Activated naive CD8-positive, alpha-beta T cell treated with anti-CD3 and anti-CD28 coated beads, Interleukin-2, amount 10 ng/mL, durations not matched to agents 7 days and 5 days (primary cell): ENCODE results near the gene CXCL9. TPM values are rescaled to one million over a fixed set of nuclear protein-coding genes. Genes with fewer than 3 reads are reported as not detected.
"Not testable (repeated sequence)": the region's sequence is repeated elsewhere in the genome, so short reads cannot be mapped to it uniquely, and the experiment has no call there.

Experiments
- ATAC-seq: fragments of 150-1000 bp; cut with Tn5 transposase; one replicate; pipeline ENCODE4 v1.10.0; 2021; ENCODE audit warnings: low read depth, moderate library complexity
- POLR2A ChIA-PET: fragments of 350-600 bp; sonication (Branson Sonifier 250); formaldehyde crosslinking; loops from one replicate; lab custom pipeline; 2021; ENCODE audit warnings: antibody characterized with exemption; lab: Charles Lee
- DNase-seq: peaks from one replicate; pipeline ENCODE4 v3.0.0; 2021
- H3K27ac Mint-ChIP-seq: one replicate; pipeline ENCODE4 v1.8.0; 2022; ENCODE audit warnings: mild to moderate bottlenecking, mixed read lengths
- H3K27me3 Mint-ChIP-seq: one replicate; pipeline ENCODE4 v1.8.0; 2022; ENCODE audit warnings: mild to moderate bottlenecking, moderate library complexity, mixed read lengths
- H3K36me3 Mint-ChIP-seq: one replicate; pipeline ENCODE4 v1.8.0; 2021; ENCODE audit warnings: mild to moderate bottlenecking, mixed read lengths
- H3K4me1 Mint-ChIP-seq: one replicate; pipeline ENCODE4 v1.8.0; 2021; ENCODE audit warnings: mixed read lengths
- H3K4me3 Mint-ChIP-seq: one replicate; pipeline ENCODE4 v1.8.0; 2022; ENCODE audit warnings: mild to moderate bottlenecking, moderate library complexity, mixed read lengths
- H3K9me3 Mint-ChIP-seq: one replicate; pipeline ENCODE4 v1.8.0; 2021; ENCODE audit warnings: mixed read lengths
- total RNA-seq, 2 experiments: library from RNA; stranded (reverse); gene quantifications; one replicate each; pipeline ENCODE4 v1.2.3, GENCODE V29; 2021

The CXCL9 gene
- total RNA-seq, 2 experiments from 2014 or later: 0.20 to 0.22 TPM

DNA sequence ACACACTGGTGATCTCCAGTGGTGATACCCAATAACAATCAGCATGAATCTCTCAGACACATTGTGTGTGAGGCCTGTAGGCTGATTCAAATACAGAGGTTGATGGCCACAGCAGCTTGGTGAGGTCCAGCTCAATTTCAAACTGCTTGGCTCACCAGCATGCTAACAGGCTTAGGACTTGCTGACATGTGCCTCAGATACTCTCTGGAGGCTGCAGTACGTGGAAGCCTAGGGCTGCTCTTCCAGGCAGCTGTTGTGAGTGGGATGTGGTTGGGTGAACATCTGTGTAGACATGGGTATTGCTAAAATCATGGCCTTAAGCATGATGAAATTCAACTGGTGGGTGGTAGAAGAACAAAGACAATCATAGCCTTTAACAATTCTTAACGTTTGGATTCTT is 4.3 kb downstream of the CXCL9 start:
- POLR2A ChIA-PET: no interaction called here
- peaks cover 18% of the 10 kb centered on the region for H3K27me3 Mint-ChIP-seq

DNA sequence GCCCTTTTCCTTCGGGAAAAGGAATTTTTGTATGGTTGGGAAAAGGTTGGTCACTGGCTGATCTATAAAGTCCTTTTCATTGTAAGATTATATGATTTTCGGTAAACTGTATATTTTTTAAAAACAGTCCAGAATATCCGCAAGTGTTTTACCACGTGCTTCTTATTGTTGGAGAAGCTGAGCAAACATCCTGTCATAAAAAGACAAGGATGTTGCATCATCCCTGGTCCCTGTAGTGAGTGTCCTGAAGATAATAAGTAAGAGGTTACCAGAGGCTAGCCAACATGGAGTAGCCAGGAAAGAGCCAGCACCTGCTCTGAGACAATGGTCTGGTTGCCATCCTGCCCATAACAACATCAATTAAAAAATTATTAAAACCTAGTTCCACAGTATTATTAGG is 5.1 kb downstream of the CXCL9 start:
- Mint-ChIP-seq H3K4me1 (peaks cover 11% of the 10 kb centered on the region), H3K4me3 (no peak overlapping the region), H3K36me3 (no peaks in the 10 kb centered on the region), H3K27ac (no peak overlapping the region), H3K9me3 (no peaks in the 10 kb centered on the region), H3K27me3 (peaks cover 11% of the 10 kb centered on the region)
- POLR2A ChIA-PET: no interaction called here
- no peak for ATAC-seq
- DNase-seq: no peak

More for the DNA sequence above, 4.3 kb downstream of the CXCL9 start:
- ATAC-seq (no peak), DNase-seq (no peak)
- no peak overlapping the region for H3K4me3 Mint-ChIP-seq
- no peaks in the 10 kb centered on the region for H3K9me3 Mint-ChIP-seq
- peaks cover 11% of the 10 kb centered on the region for H3K4me1 Mint-ChIP-seq
- H3K27ac Mint-ChIP-seq: no peak overlapping the region
- no peaks in the 10 kb centered on the region for H3K36me3 Mint-ChIP-seq

DNA sequence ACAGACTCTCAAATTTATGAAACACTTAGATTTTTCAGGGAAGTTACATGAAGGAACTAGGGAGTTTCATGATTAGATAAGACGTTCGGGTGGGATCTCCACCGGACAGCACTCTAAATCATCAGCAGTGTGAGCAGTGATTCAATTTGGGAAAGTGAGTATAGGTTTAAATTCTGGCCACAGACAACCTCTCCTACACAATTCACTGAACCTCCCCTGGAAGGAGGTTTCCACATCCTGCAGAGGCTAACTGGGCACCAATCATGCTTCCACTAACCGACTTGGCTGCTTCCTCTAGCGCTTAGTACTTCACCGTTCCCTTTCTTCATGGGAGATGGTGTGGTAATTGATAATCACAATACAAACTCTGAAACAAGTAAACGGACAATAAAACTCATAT is 5.6 kb downstream of the CXCL9 start:
- H3K27me3 Mint-ChIP-seq: peaks cover 9% of the 10 kb centered on the region
- POLR2A ChIA-PET: no interaction called here

DNA sequence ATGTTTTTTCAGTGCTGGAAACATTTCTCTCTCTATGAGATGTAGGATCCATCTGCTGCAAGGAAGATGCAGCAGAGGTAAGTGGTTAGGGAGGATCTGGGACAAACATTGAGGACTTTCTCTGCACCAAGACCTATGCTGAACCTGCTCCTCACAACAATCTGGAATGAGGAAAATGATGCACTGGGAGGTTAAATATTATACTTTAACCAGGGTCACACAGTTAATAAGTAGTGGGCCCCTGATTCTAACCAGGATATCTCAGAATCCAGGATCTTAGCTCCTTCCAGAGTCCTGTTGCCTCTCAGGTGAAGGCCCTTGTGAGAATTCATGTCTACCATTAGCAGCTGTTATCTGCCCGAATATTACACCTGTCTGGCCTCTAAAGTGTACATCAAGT is 7.0 kb downstream of the CXCL9 start:
- Mint-ChIP-seq H3K4me3 (no peak overlapping the region), H3K27me3 (peaks cover 9% of the 10 kb centered on the region), H3K9me3 (no peaks in the 10 kb centered on the region), H3K36me3 (no peaks in the 10 kb centered on the region), H3K4me1 (peaks cover 11% of the 10 kb centered on the region), H3K27ac (no peak overlapping the region)
- POLR2A ChIA-PET: no interaction called here
- ATAC-seq (no peak), DNase-seq (no peak)

More for the DNA sequence above, 5.6 kb downstream of the CXCL9 start:
- no peak for ATAC-seq
- Mint-ChIP-seq H3K9me3 (no peaks in the 10 kb centered on the region), H3K27ac (no peak overlapping the region), H3K4me1 (peaks cover 11% of the 10 kb centered on the region), H3K4me3 (no peak overlapping the region), H3K36me3 (no peaks in the 10 kb centered on the region)
- DNase-seq: no peak

DNA sequence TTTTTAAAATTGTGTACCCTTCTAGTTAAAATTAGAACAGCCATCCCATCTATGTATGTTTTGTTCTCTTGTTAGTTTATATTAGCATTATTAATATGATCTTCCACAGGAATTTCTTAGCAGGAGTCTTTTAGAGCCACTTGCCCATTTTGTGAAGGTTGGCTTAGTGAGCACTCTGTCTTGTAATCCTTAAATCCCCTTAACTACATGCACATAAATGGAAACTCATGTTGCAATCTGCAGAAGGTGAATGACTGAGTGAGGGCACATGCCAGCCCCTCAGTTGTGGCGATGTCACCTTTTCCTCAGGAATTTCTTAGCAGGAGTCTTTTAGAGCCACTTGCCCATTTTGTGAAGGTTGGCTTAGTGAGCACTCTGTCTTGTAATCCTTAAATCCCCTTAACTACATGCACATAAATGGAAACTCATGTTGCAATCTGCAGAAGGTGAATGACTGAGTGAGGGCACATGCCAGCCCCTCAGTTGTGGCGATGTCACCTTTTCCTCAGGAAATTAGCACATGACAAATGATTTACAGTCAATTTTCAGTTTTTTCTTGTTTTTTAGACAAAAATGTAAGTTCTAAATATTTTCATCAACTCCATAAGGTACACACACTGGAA is 8.7 kb downstream of the CXCL9 start:
- H3K4me3 Mint-ChIP-seq, H3K27me3 Mint-ChIP-seq, H3K4me1 Mint-ChIP-seq, H3K36me3 Mint-ChIP-seq, H3K9me3 Mint-ChIP-seq, DNase-seq, POLR2A ChIA-PET, H3K27ac Mint-ChIP-seq, ATAC-seq: not testable (repeated sequence)

DNA sequence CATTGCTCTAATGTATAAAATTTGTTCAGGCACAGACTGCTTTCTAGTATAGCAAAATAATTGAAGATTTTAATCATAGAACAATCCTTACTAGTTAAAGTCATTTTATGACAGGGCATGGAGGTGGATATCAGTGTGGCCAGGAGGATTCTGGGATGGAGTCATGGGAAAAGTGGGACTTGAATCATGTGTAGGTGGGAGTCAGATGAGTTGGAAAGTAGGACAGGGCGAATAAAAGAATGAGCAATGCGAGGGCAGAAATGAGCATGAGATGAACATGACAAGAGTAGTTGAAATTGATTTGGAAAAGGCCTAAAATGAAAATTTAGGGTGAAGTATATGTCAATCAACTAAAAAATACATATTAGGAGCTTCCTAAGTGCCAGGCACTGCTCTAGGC is 9.4 kb downstream of the CXCL9 start:
- no peaks in the 10 kb centered on the region for H3K36me3 Mint-ChIP-seq
- no peak overlapping the region for H3K27ac Mint-ChIP-seq
- ATAC-seq (no peak), DNase-seq (no peak)
- H3K27me3 Mint-ChIP-seq: no peaks in the 10 kb centered on the region
- no peak overlapping the region for H3K4me3 Mint-ChIP-seq
- POLR2A ChIA-PET: no interaction called here
- no peaks in the 10 kb centered on the region for H3K9me3 Mint-ChIP-seq
- peaks cover 3% of the 10 kb centered on the region for H3K4me1 Mint-ChIP-seq

DNA sequence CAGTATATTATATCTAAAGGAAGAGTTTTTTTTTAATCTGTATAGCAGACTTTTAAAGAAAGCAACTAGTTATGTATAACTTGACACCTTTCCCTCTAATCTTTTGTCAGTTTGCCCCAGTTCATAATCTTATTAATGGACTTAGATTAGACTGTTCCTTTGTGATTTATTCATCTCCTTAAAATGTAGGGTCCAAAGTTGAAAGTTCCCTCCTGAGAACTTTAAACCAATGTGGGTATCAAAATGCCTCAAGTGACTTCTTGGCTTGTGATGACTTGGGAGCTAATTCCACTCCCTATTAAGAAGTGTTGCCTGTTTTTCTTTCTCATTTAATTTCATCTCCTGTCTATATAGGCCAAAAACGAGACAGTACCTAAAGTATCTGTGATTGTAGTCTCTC is 10.2 kb downstream of the CXCL9 start:
- Mint-ChIP-seq H3K4me3 (no peak overlapping the region), H3K27me3 (peaks cover 3% of the 10 kb centered on the region), H3K36me3 (no peaks in the 10 kb centered on the region), H3K4me1 (no peaks in the 10 kb centered on the region), H3K27ac (no peak overlapping the region), H3K9me3 (no peaks in the 10 kb centered on the region)
- POLR2A ChIA-PET: no interaction called here
- DNase-seq (no peak), ATAC-seq (no peak)

DNA sequence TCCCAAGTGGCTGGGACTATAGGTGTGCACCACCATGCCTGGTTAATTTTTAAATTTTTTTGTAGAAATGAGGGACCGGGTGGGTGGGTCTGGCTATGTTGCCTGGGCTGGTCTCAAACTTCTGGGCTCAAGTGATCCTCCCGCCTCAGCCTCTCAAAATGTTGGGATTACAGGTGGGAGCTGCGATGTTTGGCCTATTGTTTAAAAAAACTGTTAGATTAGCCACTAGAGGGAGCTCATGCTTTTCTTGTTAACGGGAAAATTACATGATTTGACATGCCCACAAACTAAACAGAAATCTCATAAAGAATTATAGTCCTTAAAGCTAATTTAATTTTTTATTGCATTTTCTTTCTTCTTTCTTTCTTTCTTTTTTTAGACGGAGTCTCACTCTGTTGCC is 11.6 kb downstream of the CXCL9 start:
- Mint-ChIP-seq H3K4me1 (no peaks in the 10 kb centered on the region), H3K4me3 (no peak overlapping the region), H3K27me3 (peaks cover 3% of the 10 kb centered on the region), H3K27ac (no peak overlapping the region), H3K36me3 (no peaks in the 10 kb centered on the region), H3K9me3 (no peaks in the 10 kb centered on the region)
- ATAC-seq (no peak), DNase-seq (no peak)
- POLR2A ChIA-PET: interaction anchor here (0.8 kb wide), 1 partner anchor 152 kb away, joined by 3 read pairs; the partner anchor contains the start of gene NUP54

DNA sequence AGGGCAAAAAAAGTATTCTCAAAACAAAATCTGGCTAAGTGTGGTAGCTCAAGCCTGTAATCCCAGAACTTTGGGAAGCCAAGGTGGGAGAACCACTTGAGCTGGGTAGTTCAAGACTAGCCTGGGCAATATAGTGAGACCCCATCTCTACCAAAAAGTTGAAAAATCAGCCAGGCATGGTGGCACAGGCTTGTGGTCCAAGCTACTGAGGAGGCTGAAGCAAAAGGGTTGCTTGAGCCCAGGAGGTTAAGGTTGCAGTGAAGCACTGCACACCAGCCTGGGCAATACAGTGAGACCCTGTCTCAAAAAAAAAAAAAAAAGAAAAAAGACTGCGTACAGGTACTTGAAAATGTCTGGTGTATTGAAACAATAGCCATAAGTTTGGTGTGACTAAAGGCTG is 14.8 kb downstream of the CXCL9 start:
- peaks cover 13% of the 10 kb centered on the region for H3K36me3 Mint-ChIP-seq
- no peak overlapping the region for H3K4me3 Mint-ChIP-seq
- H3K9me3 Mint-ChIP-seq: no peaks in the 10 kb centered on the region
- no peak for ATAC-seq
- POLR2A ChIA-PET: interaction anchor here (1.1 kb wide), 1 partner anchor 52 kb away, joined by 4 read pairs; the partner anchor contains the start of gene NAAA
- peaks cover 3% of the 10 kb centered on the region for H3K27me3 Mint-ChIP-seq
- H3K27ac Mint-ChIP-seq: no peak overlapping the region
- no peak for DNase-seq
- peaks cover 22% of the 10 kb centered on the region for H3K4me1 Mint-ChIP-seq

DNA sequence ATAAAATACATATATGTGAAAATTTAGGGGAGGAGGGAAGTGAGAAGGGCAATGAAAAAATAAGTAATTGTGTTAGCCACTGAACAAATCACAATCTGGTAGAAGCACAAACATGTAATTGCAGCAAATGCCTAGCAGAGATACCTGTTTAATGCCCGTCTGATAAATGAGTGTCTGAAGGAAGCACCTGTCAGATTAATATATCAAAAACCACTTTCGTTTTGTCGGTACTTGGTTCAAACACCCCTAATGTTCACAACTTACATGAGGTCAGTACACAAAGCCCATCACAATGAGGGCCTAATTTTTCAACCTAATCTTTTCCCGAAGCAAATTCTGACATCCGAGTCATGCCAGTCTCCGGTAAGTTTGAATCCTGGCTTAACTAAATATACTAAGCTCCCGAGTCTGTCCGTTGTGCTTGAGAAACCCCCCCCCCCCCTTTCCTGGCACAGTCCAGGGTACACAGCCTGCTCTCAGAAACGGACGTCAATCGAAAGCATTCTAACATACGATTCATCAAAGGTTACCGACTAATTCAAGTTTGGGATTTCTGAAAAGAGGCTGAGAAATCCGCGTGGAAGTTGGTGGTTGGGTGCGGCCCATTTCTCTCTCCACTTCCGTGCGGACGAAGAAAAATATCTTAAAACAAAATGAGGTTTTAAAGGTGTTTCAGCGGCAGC is 17.3 kb downstream of the CXCL9 start:
- Mint-ChIP-seq H3K27me3 (peaks cover 3% of the 10 kb centered on the region), H3K9me3 (no peaks in the 10 kb centered on the region), H3K4me1 (peaks cover 25% of the 10 kb centered on the region), H3K4me3 (peak overlapping the region; percentile 88), H3K36me3 (peaks cover 17% of the 10 kb centered on the region), H3K27ac (peak overlapping the region; percentile 84)
- ATAC-seq (no peak), DNase-seq (no peak)
- POLR2A ChIA-PET: interaction anchor here (1.1 to 1.8 kb wide), 2 partner anchors 50 to 158 kb away, joined by 5 to 17 read pairs; partner anchors contain the start of genes NAAA and NUP54

DNA sequence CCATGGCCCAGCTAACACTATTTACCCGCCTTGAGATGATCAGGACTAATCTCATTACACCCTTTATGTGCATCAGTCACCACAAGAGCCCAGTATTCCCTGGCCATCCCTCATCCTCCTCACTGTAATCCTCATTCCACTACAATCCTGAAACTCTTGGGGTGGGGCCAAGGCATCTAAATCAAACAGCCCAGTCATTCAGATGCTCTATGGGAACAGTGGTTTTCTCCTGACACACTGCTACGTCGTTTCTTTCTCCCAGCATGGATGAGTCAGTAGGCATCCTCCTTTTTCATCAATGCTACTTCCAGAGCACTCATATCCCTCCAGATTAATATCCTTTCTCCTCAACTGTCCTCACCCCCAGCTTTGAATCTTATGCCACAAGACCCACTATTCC is 22.2 kb downstream of the CXCL9 start:
- POLR2A ChIA-PET: no interaction called here
- Mint-ChIP-seq H3K4me3 (no peak overlapping the region), H3K27me3 (no peaks in the 10 kb centered on the region), H3K9me3 (peaks cover 1% of the 10 kb centered on the region), H3K27ac (no peak overlapping the region), H3K4me1 (peaks cover 27% of the 10 kb centered on the region), H3K36me3 (peaks cover 35% of the 10 kb centered on the region)
- ATAC-seq (no peak), DNase-seq (no peak)

DNA sequence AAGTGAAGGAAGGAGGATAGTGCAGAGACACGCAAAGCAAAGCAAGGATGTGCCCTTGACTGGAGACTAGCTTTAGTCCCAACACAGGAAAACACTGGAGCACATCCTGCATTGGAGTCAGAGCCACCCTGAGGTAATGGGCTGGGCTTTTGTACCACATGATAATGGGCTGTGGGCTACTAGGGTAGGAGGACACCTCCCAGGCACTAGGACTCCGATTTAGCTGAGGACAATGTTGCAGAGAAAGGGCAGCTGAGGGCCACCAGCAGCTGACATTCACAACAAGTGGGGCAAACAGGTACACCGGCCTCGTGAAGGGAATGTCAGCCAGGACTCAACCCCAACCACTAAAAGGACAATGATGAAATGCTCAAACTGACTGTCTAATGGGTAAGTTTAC is 26.7 kb downstream of the CXCL9 start:
- Mint-ChIP-seq H3K4me3 (no peak overlapping the region), H3K27ac (no peak overlapping the region), H3K27me3 (no peaks in the 10 kb centered on the region), H3K36me3 (peaks cover 36% of the 10 kb centered on the region), H3K9me3 (peaks cover 1% of the 10 kb centered on the region), H3K4me1 (peaks cover 2% of the 10 kb centered on the region)
- POLR2A ChIA-PET: no interaction called here
- DNase-seq (no peak), ATAC-seq (no peak)

DNA sequence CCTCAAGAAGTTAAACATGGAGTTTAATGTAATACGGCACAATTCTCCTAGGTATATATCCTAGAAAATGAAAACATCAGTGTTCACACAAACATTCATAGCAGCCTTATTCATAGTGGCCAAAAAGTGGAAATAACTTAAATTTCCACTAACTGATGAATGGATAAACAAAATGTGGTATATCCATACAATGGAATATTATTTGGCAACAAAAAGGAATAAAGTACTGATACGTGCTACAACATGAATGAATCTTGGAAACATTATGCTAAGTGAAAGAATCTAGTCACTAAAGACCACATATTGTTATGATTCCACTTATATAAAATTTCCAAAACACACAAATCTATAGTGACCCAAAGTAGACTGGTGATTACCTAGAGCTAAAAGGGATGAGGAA is 31.1 kb downstream of the CXCL9 start:
- no peak overlapping the region for H3K27ac Mint-ChIP-seq
- no peaks in the 10 kb centered on the region for H3K27me3 Mint-ChIP-seq
- H3K9me3 Mint-ChIP-seq: no peaks in the 10 kb centered on the region
- no peak overlapping the region for H3K4me3 Mint-ChIP-seq
- no peak for DNase-seq
- POLR2A ChIA-PET: no interaction called here
- H3K36me3 Mint-ChIP-seq: peaks cover 42% of the 10 kb centered on the region
- ATAC-seq: no peak
- H3K4me1 Mint-ChIP-seq: peaks cover 2% of the 10 kb centered on the region

DNA sequence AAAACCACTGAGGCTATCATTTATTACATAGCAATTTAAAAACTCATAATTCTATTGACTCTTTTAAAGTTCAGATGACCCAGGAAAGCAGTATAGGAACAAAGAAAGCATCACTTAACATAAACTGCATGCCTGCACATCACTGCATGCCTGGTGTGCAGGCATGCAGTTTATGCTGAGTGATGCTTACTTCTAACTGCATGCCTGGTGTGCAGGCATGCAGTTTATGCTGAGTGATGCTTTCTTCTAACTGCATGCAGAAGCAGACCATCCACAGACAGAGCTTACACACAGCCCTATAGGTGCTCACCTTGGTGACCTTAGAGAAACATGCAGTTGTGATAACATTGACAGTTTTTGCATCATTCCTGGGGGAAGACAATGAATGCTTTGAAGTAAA is 33.5 kb downstream of the CXCL9 start:
- no peaks in the 10 kb centered on the region for H3K27me3 Mint-ChIP-seq
- H3K4me1 Mint-ChIP-seq: no peaks in the 10 kb centered on the region
- no peak overlapping the region for H3K4me3 Mint-ChIP-seq
- DNase-seq (no peak), ATAC-seq (no peak)
- peaks cover 43% of the 10 kb centered on the region for H3K36me3 Mint-ChIP-seq
- no peak overlapping the region for H3K27ac Mint-ChIP-seq
- no peaks in the 10 kb centered on the region for H3K9me3 Mint-ChIP-seq
- POLR2A ChIA-PET: no interaction called here
